ENCODE measurements around the gene LRRC3.

The LRRC3 gene

DNA sequence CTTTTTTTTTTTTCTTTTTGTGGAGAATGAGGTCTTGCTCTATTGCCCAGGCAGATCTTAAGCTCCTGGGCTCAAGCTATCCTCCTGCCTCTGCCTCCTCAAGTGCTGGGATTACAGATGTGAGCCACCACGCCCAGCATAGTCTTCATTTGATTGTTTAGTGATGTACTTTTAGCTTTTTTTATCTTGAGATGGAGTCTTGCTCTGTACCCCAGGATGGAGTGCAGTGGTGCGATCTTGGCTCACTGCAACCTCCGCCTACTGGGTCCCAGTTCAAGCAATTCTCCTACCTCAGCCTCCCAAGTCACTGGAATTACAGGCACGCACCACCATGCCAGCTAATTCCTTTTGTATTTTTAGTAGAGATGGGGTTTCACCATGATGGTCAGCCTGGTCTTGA lies 24.0 kb upstream of the LRRC3 start:
- no peak overlapping the region for H3K4me3 ChIP-seq (ENCODE audit: low read depth, low read length)
- TF ChIP-seq CTCF (IDR thresholded peaks at IDR 0.05; ENCODE audit: insufficient read depth, low read depth, low read length, missing control alignments) = no peak
- DNase-seq (ENCODE audit: low read depth) = no peak

DNA sequence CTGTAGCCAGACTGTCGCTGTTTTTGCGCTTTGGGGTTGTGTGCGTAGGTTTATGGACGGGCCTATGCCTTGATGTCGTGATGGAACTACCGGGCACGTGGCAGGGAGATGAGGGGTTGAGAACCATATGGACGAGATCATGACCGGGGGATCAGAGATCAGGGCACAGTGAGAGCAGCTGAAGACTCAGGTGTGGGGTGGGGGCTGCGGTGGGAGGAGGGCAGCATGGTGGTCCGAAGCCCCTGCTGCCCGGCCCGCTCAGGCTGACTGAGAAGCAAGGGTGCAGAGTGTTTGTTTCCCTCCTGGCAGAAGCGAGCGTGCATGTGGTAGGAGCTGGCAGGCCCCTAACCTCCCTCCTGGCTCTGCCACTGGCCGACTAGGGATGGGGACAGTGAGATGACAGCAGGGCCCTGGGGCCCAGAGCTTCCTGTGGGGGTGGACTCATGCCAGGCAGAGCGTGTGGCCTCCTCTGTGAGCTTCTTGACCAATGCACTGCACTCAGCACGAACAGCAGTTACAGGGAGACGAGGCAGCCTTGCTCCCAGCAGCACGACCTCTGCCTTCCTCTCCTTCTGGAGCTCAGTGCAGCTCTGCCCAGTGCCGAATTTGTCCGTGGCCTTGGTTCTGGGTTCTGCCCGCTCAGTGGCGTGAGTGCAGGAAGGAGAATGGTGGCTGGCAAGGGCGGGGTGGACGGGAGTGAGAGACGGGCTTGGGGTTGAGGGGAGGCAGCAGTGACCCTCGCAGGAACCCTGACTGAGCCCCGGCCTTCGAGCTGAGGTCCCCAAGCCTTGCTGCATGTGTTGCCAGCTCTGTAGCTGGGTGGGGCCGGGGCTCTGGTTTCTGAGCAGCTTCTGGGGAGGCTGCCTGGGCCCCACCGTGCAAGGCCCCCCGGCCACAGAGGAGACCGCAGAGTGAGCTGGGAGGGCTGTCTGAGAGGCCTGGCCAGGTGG lies 22.2 kb upstream of the LRRC3 start:
- no peak for DNase-seq (ENCODE audit: low read depth)
- no peak overlapping the region for H3K4me3 ChIP-seq (ENCODE audit: low read depth, low read length)
- no peak for TF ChIP-seq CTCF (IDR thresholded peaks at IDR 0.05; ENCODE audit: insufficient read depth, low read depth, low read length, missing control alignments)

DNA sequence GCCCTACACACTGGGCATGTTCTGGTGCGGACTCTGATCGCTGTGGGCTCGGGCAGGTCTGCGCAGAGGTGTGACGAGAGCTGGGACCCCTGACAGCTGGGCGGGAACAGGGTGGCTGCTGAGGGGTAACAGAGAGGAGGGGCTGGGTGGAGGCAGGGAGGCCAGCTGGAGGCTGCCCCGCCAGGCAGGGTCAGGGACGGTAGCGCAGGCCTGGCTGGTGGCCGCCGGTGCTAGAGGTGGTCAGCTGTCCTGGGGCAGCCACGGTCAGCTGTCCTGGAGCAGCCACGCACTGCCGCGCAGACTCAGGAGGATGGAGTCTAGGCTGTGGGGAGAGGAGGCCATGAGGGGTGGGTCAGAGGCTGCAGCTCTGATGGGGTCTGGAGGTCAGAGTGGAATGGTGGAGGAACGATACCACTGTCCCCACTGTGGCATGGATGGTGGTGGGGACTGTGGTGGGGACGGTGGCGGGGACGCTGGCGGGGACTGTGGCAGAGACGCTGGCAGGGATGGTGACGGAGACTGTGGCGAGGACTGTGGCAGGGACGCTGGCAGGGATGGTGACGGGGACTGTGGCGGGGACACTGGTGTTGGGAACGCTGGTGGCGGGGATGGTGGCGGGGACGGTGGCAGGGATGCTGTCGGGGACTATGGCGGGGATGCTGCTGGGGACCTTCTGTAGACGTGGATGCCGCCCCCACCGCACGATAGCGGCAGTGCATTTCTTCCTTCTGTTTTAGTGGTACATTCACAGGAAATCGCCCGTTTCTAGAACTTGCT lies 21.3 kb upstream of the LRRC3 start:
- TF ChIP-seq CTCF (IDR thresholded peaks at IDR 0.05; ENCODE audit: insufficient read depth, low read depth, low read length, missing control alignments) = no peak
- DNase-seq (ENCODE audit: low read depth) = no peak
- H3K4me3 ChIP-seq (ENCODE audit: low read depth, low read length) = no peak overlapping the region

DNA sequence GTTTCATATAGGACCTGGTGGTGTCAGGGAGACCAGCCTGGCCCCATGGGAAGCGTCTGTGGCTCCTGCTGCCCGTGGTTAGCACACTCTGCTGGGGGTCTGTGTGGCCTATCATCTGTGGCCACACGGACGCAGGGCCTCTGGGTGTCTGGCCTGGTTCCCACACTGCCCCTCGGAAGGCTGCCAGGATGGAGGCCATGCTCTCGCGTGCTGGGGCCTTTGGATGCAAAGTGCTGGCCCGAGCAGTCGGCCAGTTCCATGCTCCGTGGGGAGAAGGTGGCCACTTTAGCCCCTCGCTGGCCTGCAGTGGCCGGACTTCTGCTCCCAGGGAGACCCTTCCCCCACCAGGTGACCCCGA lies 20.8 kb upstream of the LRRC3 start:
- TF ChIP-seq CTCF (IDR thresholded peaks at IDR 0.05; ENCODE audit: insufficient read depth, low read depth, low read length, missing control alignments) = no peak
- no peak for DNase-seq (ENCODE audit: low read depth)
- H3K4me3 ChIP-seq (ENCODE audit: low read depth, low read length) = no peak overlapping the region

DNA sequence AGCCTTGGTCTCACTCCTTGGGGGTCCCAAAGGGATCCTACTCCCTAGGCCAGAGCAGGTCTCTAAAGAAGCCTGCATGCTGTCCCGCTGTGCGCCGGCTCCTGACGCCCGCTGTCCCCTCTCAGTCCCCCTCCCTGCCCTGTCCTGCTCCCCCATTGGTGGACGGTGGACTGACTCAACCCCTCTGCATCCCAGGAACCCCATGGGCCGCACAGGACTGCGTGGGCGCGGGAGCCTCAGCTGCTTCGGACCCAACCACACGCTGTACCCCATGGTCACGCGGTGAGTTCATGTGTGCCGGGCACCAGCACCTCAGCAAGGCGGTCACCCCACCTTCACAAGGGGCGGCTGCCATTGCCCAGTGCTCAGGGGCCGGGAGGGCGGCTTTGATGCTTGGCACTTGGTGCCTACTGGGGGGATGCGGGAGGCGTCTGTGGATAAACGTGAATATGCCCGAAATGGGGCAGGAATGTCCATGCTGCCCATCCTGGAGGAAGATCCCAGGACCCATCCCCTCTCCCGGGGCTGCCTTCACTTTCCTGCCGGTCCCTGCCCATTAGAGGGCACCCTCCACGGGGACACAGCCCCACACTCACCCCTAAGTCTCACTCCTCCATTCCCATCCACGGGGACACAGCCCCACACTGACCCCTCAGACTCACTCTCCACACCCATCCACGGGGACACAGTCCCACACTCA lies 20.2 kb upstream of the LRRC3 start:
- no peak for DNase-seq (ENCODE audit: low read depth)
- TF ChIP-seq CTCF (IDR thresholded peaks at IDR 0.05; ENCODE audit: insufficient read depth, low read depth, low read length, missing control alignments) = no peak
- H3K4me3 ChIP-seq (ENCODE audit: low read depth, low read length) = no peak overlapping the region

- no peak for TF ChIP-seq CTCF (IDR thresholded peaks at IDR 0.05; ENCODE audit: insufficient read depth, low read depth, low read length, missing control alignments)
- no peak overlapping the region for H3K4me3 ChIP-seq (ENCODE audit: low read depth, low read length)
- DNase-seq (ENCODE audit: low read depth) = no peak
Measured at GRCh38 chr21:44436111-44436611, 19.1 kb upstream of the LRRC3 start.
